Islet precursor cell (in vitro differentiated cells): ENCODE measurements around the gene RPL7L1.
A peak's percentile ranks its signal among the peaks of the same experiment; 100 is the strongest.
"Not testable (repeated sequence)": the region's sequence is repeated elsewhere in the genome, so short reads cannot be mapped to it uniquely, and the experiment has no call there.

ENCODE experiments used
- DNase-seq: peaks from one replicate; pipeline ENCODE4 v3.0.0-alpha.2; 2018

The RPL7L1 gene

GRCh38 chr6:42879372-42880239 is at the start of gene RPL7L1:
RPL7L1 (plus strand) TSS chr6:42879616; CDS start chr6:42879911, 295 bp downstream.
- DNase-seq, result peak; percentile 95

DNA sequence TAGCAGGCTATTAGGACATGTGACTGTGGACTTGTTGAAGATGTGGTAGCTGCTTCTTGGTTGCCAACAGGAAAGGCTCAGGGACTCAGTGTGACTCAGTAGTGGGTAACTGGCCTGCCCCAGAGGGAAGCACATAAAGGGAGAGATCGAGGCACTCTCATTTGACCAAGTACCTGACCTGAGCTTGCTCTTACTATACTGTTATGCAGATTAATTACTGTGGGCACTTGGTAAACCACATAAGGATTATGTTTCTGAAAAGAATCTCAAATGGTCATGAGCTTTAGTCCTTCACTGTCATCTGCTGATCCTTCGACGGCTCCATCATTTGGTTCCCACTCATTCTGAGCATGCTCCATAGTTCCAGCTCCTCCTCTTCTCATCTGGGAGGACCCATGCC is 48.2 kb upstream of the RPL7L1 start:
- no peak for DNase-seq

DNA sequence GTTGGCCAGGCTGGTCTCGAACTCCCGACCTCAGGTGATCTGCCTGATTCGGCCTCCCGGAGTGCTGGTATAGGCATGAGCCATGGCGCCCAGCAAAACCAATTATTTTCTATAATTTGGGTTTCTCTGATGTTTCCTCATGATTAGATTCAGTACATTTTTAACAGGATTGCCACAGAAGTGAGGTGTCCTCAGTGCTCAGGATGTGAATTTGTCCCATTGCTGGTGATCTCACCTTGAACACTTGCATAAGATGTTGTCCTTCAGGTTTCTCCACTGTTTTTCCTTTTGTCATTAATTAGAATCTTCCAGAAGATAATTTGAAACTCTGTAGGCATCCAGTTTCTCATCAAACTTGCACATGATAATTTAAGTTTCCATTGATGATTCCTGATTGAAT is 45.4 kb upstream of the RPL7L1 start:
- no peak for DNase-seq

DNA sequence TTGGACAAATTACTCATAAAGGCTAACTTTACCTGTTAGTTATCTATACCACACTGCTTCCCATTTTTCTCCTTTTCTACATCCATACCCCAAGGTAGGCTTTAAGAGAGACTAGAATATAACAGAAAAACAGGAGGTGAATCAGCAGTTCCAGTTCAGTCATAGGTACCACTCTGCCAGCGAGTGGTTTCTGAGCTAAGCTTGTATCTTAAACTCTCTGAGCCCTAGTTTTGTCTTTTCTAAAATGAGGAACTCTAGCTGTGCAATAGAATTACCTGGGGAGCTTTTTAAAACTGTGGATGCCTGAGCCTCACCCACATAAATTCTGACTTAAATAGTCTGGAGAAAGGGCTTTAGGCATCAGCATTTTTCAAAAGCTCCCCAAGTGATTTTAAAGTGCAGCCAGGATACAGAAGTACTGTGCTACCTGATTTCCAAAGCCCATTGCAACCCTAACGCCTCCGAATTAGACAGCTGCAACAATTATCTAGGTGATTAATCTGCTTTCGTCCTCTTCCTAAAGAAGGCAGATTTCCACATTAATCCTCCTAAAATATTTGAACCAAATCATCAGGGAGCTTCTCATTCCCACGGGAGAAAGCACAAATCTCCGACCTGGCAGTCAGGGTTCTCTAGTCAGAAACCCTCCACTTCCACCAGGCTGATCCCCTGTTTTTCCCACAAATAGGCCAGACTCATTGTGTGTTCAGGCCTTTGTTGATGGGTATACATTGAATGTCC is 37.4 kb upstream of the RPL7L1 start:
- DNase-seq, result no peak

DNA sequence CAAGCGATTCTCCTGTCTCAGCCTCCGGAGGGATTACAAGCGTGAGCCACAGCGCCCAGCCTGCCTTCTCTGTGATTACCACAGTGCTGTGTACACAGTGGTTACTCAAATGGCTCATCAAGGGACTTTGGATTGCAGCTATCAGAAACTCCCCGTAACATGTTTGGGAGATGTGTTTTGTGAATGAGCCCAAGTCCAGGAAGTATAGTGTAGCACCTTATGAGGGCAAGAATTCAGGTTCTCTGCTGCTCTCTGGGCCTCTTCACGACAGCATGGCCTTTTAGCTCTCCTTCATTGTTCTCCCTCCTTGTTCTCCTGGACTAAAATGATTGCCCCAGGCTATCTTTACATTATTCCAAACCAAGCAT is 34.1 kb upstream of the RPL7L1 start:
- DNase-seq, result no peak

- no peak for DNase-seq
These were observed 32.9 kb upstream of the RPL7L1 start for GRCh38 chr6:42846505-42846904.

DNA sequence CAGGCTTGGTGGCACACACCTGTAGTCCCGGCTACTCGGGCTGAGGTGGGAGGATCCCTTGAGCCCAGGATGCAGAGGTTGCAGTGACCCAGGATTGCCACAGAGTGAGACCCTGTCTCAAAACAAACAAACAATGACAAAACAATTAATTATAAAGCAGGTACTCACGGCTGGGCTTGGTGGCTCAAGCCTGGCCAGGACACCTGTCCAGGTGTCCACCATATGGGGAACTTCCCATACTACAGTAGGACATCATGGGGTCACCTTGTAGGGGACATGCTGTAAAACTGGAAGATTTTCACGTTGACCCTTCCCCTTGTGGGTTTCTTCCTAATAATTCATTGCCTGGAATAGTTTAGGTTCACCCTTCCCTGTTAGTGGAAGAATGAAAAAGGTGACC is 30.7 kb upstream of the RPL7L1 start:
- no peak for DNase-seq

GRCh38 chr6:42851599-42851998 is 27.8 kb upstream of the RPL7L1 start:
- no peak for DNase-seq

DNA sequence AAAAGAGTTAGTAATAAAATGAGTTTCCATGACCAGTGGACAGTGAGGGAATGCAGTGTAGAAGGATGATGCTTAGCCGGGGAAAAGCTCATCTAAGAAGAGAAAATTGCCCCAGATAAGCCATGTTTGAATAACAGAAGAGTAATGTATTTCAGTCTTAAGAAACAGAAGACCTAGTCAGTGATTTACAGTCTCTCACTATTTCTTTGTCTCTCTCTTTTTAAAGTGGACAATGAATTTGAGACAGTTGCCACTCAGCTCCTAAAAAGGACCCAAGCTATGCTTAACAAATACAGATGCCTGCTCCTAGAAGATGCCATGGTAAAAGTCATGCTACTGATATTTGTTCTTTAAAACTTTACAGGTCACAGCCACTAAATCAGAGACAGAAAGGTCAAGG is 19.4 kb upstream of the RPL7L1 start:
- DNase-seq, result no peak

DNA sequence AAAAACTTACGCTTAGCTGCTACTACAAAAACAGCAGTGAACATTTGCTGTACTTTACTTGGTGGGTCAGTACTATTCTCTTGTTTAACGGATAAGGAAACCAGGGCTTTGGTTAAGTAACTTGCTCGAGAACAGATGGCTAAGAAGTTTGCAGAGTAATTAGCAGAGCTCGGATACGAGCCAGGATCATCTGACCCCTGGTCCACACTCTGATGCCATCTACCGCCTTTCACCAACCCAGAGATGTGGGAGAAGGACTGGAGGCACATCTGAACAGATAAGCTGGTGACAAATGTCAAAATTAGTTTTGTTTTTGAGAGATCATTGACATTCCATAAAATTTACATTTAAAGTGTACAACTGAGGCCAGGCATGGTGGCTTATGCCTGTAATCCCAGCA is 18.9 kb upstream of the RPL7L1 start:
- no peak for DNase-seq

DNA sequence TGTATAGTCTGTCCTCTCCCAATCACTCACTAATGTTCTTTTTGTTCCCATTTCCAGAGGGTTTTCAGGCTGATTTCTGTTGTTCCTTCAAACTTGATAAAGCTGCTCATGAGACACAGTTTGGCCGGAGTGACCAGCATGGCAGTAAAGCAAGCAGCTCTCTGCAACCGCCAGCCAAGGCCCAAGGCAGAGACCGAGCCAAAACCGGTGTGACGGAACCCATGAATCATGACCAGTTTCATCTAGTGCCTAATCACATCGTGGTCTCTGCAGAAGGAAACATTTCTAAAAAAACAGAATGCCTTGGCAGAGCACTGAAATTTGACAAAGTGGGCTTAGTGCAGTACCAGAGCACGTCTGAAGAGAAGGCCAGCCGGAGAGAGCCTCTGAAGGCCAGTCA is 14.8 kb upstream of the RPL7L1 start:
- DNase-seq, result no peak

DNA sequence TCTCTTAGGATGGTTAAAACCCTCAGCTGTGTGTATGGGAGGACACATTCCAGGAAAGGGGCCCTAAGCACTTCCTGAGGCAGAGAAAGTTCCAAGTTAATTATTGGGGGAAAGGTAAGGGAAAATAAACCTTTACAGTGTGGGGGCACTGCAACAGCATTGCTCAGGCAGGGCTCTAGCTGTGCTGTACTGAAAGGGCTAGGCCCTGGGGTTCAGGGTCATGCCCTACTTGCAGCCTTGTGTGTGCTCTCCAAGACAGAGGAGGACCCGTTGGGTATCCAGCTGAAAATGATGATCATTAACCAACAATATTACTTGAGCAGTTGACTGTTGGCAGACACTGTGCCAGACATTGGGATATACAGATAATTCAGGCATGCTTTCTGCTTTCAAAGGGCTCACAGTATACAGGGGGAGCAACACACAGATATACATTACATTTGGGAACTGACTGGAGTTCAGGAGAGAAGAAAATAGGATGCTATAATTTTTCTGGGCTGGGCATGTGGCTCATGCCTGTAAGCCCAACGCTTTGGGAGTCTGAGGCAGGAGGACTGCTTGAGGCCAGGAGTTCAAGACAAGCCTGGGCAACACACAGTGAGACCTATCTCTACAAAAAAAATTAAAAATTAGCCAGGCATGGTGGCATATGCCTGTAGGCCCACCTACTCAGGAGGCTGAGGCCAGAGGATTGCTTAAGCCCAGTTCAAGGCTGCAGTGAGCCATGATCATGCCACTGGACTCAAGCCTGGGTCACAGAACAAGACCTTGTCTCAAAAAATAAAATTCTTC is 9.1 kb upstream of the RPL7L1 start:
- DNase-seq, result no peak

GRCh38 chr6:42871711-42872110 is 7.7 kb upstream of the RPL7L1 start:
- DNase-seq, result no peak

DNA sequence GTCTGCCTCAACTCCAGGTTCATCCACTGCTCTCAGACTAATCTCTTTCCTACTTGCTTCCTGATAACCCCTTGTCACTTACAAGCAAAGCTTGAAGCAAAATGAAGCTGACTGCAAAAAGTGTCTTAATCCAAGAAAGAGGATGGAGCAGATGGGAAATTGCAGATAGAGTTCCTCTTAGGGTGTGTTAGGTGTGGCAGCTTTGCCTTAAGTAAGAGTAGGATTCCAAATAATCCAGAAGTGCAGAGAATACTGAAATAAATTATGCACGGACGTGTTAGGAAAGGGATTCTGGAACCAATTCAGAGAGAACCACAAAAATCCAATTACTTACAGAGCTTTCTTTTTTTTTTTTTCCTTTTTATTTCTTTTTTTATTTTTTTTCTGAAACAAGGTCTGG is 6.1 kb upstream of the RPL7L1 start:
- DNase-seq, result no peak

- DNase-seq, result no peak
These were observed 1.7 kb upstream of the RPL7L1 start for GRCh38 chr6:42877695-42878094.

- not testable (repeated sequence) for DNase-seq
These were observed 913 bp downstream of the RPL7L1 start for GRCh38 chr6:42880240-42880817.

- not testable (repeated sequence) for DNase-seq
These were observed 1.5 kb downstream of the RPL7L1 start for GRCh38 chr6:42880871-42881270.

GRCh38 chr6:42885702-42886101 is 6.3 kb downstream of the RPL7L1 start:
- no peak for DNase-seq

- not testable (repeated sequence) for DNase-seq
These were observed 8.8 kb downstream of the RPL7L1 start for GRCh38 chr6:42888201-42888600.

DNA sequence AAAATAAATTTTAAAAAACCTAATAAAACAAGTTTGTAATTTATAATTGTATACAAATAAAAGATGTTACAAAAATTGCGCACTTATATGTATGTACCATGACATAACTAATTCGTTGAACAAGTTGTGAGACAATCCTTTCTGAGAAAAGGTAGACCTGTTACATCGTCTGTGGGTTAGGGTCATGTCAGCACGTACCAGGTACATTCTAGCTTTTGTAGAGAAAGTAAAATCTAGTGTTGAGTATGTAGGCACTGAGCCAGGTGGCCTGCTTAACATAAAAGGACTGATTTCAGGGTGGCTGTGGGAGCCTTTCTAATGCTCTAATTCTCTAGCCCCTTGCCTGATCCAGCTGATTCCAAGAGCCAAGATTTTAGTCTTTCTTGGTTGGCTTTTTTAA is 10.4 kb downstream of the RPL7L1 start:
- no peak for DNase-seq

GRCh38 chr6:42890311-42891198 is 11.1 kb downstream of the RPL7L1 start:
- peak; percentile 98 for DNase-seq

DNA sequence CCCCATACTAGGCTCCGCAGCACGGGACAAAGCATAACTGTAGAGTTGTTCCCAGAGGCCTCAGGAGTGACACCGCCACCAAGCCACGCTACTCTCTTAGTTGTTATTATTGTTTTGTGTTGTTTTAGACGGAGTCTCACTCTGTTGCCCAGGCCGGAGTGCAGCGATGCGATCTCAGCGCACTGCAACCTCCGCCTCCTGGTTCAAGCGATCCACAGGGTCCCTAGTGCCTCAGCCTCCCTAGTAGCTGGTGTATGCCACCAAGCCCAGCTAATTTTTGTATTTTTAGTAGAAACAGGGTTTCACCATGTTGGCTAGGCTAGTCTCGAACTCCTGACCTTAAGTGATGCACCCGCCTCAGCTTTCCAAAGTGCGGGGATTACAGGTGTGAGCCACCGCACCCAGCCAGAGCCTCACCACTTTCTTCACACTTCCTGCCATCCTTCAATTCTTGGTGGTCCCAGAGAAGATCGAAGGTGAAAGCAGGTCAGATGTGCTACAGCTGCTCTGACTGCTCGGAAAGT is 11.8 kb downstream of the RPL7L1 start:
- DNase-seq, result no peak
